GM23248 (cell line): Measurements from ENCODE around the gene PGBD5. TPM values are rescaled to one million over a fixed set of nuclear protein-coding genes. Genes with fewer than 3 reads are reported as not detected.

Source experiments
- DNase-seq: peaks from one replicate; pipeline ENCODE4 v3.0.0-alpha.2; 2015
- H2AFZ ChIP-seq: fragments of 200-600 bp; sonication (generic); 2 replicates; pipeline ENCODE4 v1.6.1; 2016; ENCODE audit warnings: antibody characterized with exemption
- H3F3A ChIP-seq: fragments of 200-600 bp; sonication (generic); 2 replicates; pipeline ENCODE4 v1.6.1; 2016; ENCODE audit warnings: mild to moderate bottlenecking, antibody characterized with exemption, mixed run types; ENCODE audit not compliant: insufficient read depth
- H3K27ac ChIP-seq: fragments of 200-600 bp; sonication (generic); 2 replicates; pipeline ENCODE4 v1.5.1; 2016; ENCODE audit warnings: mild to moderate bottlenecking
- H3K27me3 ChIP-seq: fragments of 200-600 bp; sonication (generic); replicated peaks from 2 replicates; pipeline ENCODE4 v1.6.1; 2016; ENCODE audit warnings: mild to moderate bottlenecking; ENCODE audit not compliant: insufficient read depth
- H3K36me3 ChIP-seq: fragments of 200-600 bp; sonication (generic); 2 replicates; pipeline ENCODE4 v1.6.1; 2016; ENCODE audit warnings: low read depth, mild to moderate bottlenecking
- H3K4me1 ChIP-seq: fragments of 200-600 bp; sonication (generic); 2 replicates; pipeline ENCODE4 v1.6.1; 2016; ENCODE audit warnings: mild to moderate bottlenecking; ENCODE audit not compliant: insufficient read depth
- H3K4me2 ChIP-seq: fragments of 200-600 bp; sonication (generic); one replicate; pipeline ENCODE4 v1.6.1; 2016; ENCODE audit warnings: mild to moderate bottlenecking; ENCODE audit not compliant: unreplicated experiment
- H3K4me3 ChIP-seq: fragments of 200-600 bp; sonication (generic); 2 replicates; pipeline ENCODE4 v1.5.1; 2016; ENCODE audit warnings: mild to moderate bottlenecking
- H3K79me2 ChIP-seq: fragments of 200-600 bp; sonication (generic); 2 replicates; pipeline ENCODE4 v1.6.1; 2016; ENCODE audit warnings: mild to moderate bottlenecking; ENCODE audit not compliant: insufficient read depth
- H3K9ac ChIP-seq: fragments of 200-600 bp; sonication (generic); 2 replicates; pipeline ENCODE4 v1.6.1; 2016; ENCODE audit warnings: mild to moderate bottlenecking
- H3K9me2 ChIP-seq: fragments of 200-600 bp; sonication (generic); 2 replicates; pipeline ENCODE4 v1.6.1; 2016; ENCODE audit warnings: mixed run types, mild to moderate bottlenecking, moderate library complexity; ENCODE audit not compliant: insufficient read depth
- H3K9me3 ChIP-seq: fragments of 200-600 bp; sonication (generic); one replicate; pipeline ENCODE4 v1.6.1; 2017; ENCODE audit warnings: low read depth
- H4K20me1 ChIP-seq: fragments of 200-600 bp; sonication (generic); 2 replicates; pipeline ENCODE4 v1.6.0; 2016; ENCODE audit not compliant: insufficient read depth
- EZH2 ChIP-seq: fragments of 200-600 bp; sonication (generic); IDR thresholded peaks from 2 replicates; pipeline ENCODE4 v1.6.1; 2018; ENCODE audit warnings: antibody characterized with exemption, mild to moderate bottlenecking; ENCODE audit not compliant: insufficient read depth, poor library complexity, severe bottlenecking
- EZH2phosphoT487 ChIP-seq: fragments of 200-600 bp; sonication (generic); IDR thresholded peaks from 2 replicates; pipeline ENCODE4 v1.6.1; 2018; ENCODE audit warnings: antibody characterized with exemption, moderate library complexity, mild to moderate bottlenecking, low read depth; ENCODE audit not compliant: insufficient read depth
- WGBS, 2 experiments: methylation state at CpG; one replicate each; pipeline ENCODE4 v1.1.6; 2015 to 2017; ENCODE audit warnings: low lambda C conversion rate in 2 of 2, low coverage in 1 of 2; ENCODE audit errors: missing lambda C conversion rate in 2 of 2; 5-methylcytosine and 5-hydroxymethylcytosine counted together
- in situ Hi-C: fragments of 300-500 bp; cut with MboI; formaldehyde crosslinking; loops from 2 replicates; pipeline ENCODE4 v1.15.0; 2020
- polyA plus RNA-seq: library from polyadenylated mRNA; unstranded; fragments of >200 nt; fragmentation: Nextera tagmentation; extraction: Ambion mirVana; gene quantifications from 2 replicates; pipeline ENCODE4 v1.2.1, GENCODE V29; 2016
- total RNA-seq: library from RNA; depleted of rRNA; stranded (reverse); fragments of >200 nt; shearing (Covaris generic); gene quantifications from 2 replicates; pipeline ENCODE4 v1.2.3, GENCODE V29; 2014

Gene PGBD5
- total and polyA plus RNA-seq, 2 experiments from 2014 or later: 0.23 to 0.32 TPM

- no peak overlapping the region for H3K9ac ChIP-seq
- 83 to 85% methylated on average over 6 of the region's 6 CpGs for WGBS, 2 experiments
- peaks cover 12% of the 10 kb centered on the region for H3K4me1 ChIP-seq
- H3F3A ChIP-seq: peaks cover 12% of the 10 kb centered on the region; the same call in 1 of the 2 replicates
- no peaks in the 10 kb centered on the region for H3K27me3 ChIP-seq
- no peak overlapping the region for H3K4me3 ChIP-seq
- no peak overlapping the region for H3K27ac ChIP-seq
- no peak overlapping the region for H2AFZ ChIP-seq
- in situ Hi-C loops: loop anchor here (25.0 kb wide), 1 partner anchor 641 kb away; no protein-coding TSS in a partner anchor
- H3K9me3 ChIP-seq: no peaks in the 10 kb centered on the region
- no peak overlapping the region for H3K4me2 ChIP-seq
- no peak for DNase-seq
- H3K36me3 ChIP-seq: no peaks in the 10 kb centered on the region
- H3K9me2 ChIP-seq: no peaks in the 10 kb centered on the region
- H3K79me2 ChIP-seq: no peaks in the 10 kb centered on the region
- TF ChIP-seq EZH2 (no peak), EZH2phosphoT487 (no peak)
- H4K20me1 ChIP-seq: no peaks in the 10 kb centered on the region
These were observed 123.1 kb downstream of the PGBD5 start for GRCh38 chr1:230303069-230303468.

GRCh38 chr1:230301822-230302221 lies 124.3 kb downstream of the PGBD5 start:
- Histone ChIP-seq H3K9me3 (no peaks in the 10 kb centered on the region), H4K20me1 (no peaks in the 10 kb centered on the region), H3K27me3 (no peaks in the 10 kb centered on the region), H2AFZ (no peak overlapping the region), H3K4me3 (no peak overlapping the region), H3K36me3 (no peaks in the 10 kb centered on the region), H3F3A (peaks cover 12% of the 10 kb centered on the region; the same call in 1 of the 2 replicates), H3K4me1 (peaks cover 9% of the 10 kb centered on the region), H3K4me2 (no peak overlapping the region), H3K79me2 (no peaks in the 10 kb centered on the region), H3K27ac (no peak overlapping the region), H3K9me2 (no peaks in the 10 kb centered on the region), H3K9ac (no peak overlapping the region)
- no peak for TF ChIP-seq EZH2phosphoT487
- no peak for TF ChIP-seq EZH2
- WGBS, 2 experiments: 84 to 85% methylated on average over 6 of the region's 6 CpGs
- in situ Hi-C loops: loop anchor here (25.0 kb wide), 1 partner anchor 640 kb away; no protein-coding TSS in a partner anchor
- DNase-seq: no peak

- Histone ChIP-seq H3K9me3 (no peaks in the 10 kb centered on the region), H3F3A (peaks cover 12% of the 10 kb centered on the region; the same call in 1 of the 2 replicates), H3K4me1 (peaks cover 9% of the 10 kb centered on the region), H3K4me3 (no peak overlapping the region), H3K27me3 (no peaks in the 10 kb centered on the region), H3K9ac (no peak overlapping the region), H3K4me2 (no peak overlapping the region), H3K79me2 (no peaks in the 10 kb centered on the region), H3K36me3 (no peaks in the 10 kb centered on the region), H3K27ac (no peak overlapping the region), H2AFZ (no peak overlapping the region), H4K20me1 (no peaks in the 10 kb centered on the region), H3K9me2 (no peaks in the 10 kb centered on the region)
- TF ChIP-seq EZH2phosphoT487: no peak
- no peak for TF ChIP-seq EZH2
- 84 to 86% methylated on average over 8 of the region's 8 CpGs for WGBS, 2 experiments
- DNase-seq: no peak
- in situ Hi-C loops: loop anchor here (25.0 kb wide), 1 partner anchor 639 kb away; no protein-coding TSS in a partner anchor
These were observed 124.8 kb downstream of the PGBD5 start for GRCh38 chr1:230301322-230301721.

GRCh38 chr1:230300322-230301301 lies 125.5 kb downstream of the PGBD5 start:
- no peak overlapping the region for H3K27ac ChIP-seq

More at GRCh38 chr1:230300322-230301301, 125.5 kb downstream of the PGBD5 start:
- H3K27me3 ChIP-seq: peaks cover 6% of the 10 kb centered on the region; the same call in 1 of the 2 replicates
- H3F3A ChIP-seq: peaks cover 12% of the 10 kb centered on the region; the same call in 1 of the 2 replicates
- no peak for TF ChIP-seq EZH2phosphoT487
- no peak for TF ChIP-seq EZH2
- no peaks in the 10 kb centered on the region for H3K36me3 ChIP-seq
- no peaks in the 10 kb centered on the region for H3K9me2 ChIP-seq
- no peak overlapping the region for H3K4me3 ChIP-seq
- H3K9me3 ChIP-seq: no peaks in the 10 kb centered on the region
- WGBS, 2 experiments: 84 to 85% methylated on average over 26 of the region's 26 CpGs
- H3K9ac ChIP-seq: no peak overlapping the region
- no peaks in the 10 kb centered on the region for H3K79me2 ChIP-seq
- no peak overlapping the region for H3K4me2 ChIP-seq
- no peak for DNase-seq
- in situ Hi-C loops: loop anchor here (25.0 kb wide), 1 partner anchor 638 kb away; no protein-coding TSS in a partner anchor
- H2AFZ ChIP-seq: no peak overlapping the region
- H4K20me1 ChIP-seq: no peaks in the 10 kb centered on the region
- H3K4me1 ChIP-seq: peaks cover 9% of the 10 kb centered on the region
